ENCODE measurements around the gene PLXDC2. TPM values are rescaled to one million over a fixed set of nuclear protein-coding genes. Genes with fewer than 3 reads are reported as not detected.
"Not testable (repeated sequence)": the region's sequence is repeated elsewhere in the genome, so short reads cannot be mapped to it uniquely, and the experiment has no call there.

The PLXDC2 gene
- total RNA-seq, 1 donor from 2014 or later: 1.3 TPM

GRCh38 chr10:20180766-20181165 is 364.5 kb downstream of the PLXDC2 start:
- FAIRE-seq: no peak
- TF ChIP-seq CTCF (IDR thresholded peaks at IDR 0.05; ENCODE audit: insufficient read depth, low read length, severe bottlenecking): no peak
- H3K36me3 ChIP-seq (ENCODE audit: control insufficient read depth, insufficient read depth, low read length): no peaks in the 10 kb centered on the region
- H3K4me3 ChIP-seq (ENCODE audit: low read depth, low read length): no peak overlapping the region
- no peak for DNase-seq (ENCODE audit: low read depth)
- H3K27me3 ChIP-seq (ENCODE audit: control insufficient read depth, insufficient read depth, low read length): no peaks in the 10 kb centered on the region

GRCh38 chr10:20181434-20181833 is 365.2 kb downstream of the PLXDC2 start:
- TF ChIP-seq CTCF (IDR thresholded peaks at IDR 0.05; ENCODE audit: insufficient read depth, low read length, severe bottlenecking): no peak
- Histone ChIP-seq H3K27me3 (ENCODE audit: control insufficient read depth, insufficient read depth, low read length) (no peaks in the 10 kb centered on the region), H3K4me3 (ENCODE audit: low read depth, low read length) (no peak overlapping the region), H3K36me3 (ENCODE audit: control insufficient read depth, insufficient read depth, low read length) (no peaks in the 10 kb centered on the region)
- FAIRE-seq: no peak
- DNase-seq (ENCODE audit: low read depth): no peak

GRCh38 chr10:20185116-20185515 is 368.9 kb downstream of the PLXDC2 start:
- Histone ChIP-seq H3K27me3 (ENCODE audit: control insufficient read depth, insufficient read depth, low read length) (no peaks in the 10 kb centered on the region), H3K36me3 (ENCODE audit: control insufficient read depth, insufficient read depth, low read length) (no peaks in the 10 kb centered on the region), H3K4me3 (ENCODE audit: low read depth, low read length) (no peak overlapping the region)
- DNase-seq (ENCODE audit: low read depth) (no peak), FAIRE-seq (no peak)
- no peak for TF ChIP-seq CTCF (IDR thresholded peaks at IDR 0.05; ENCODE audit: insufficient read depth, low read length, severe bottlenecking)

- H3K36me3 ChIP-seq (ENCODE audit: control insufficient read depth, insufficient read depth, low read length); FAIRE-seq; DNase-seq (ENCODE audit: low read depth): not testable (repeated sequence)
These were observed 375.2 kb downstream of the PLXDC2 start for GRCh38 chr10:20191392-20191791.

GRCh38 chr10:20195076-20195475 is 378.8 kb downstream of the PLXDC2 start:
- FAIRE-seq (no peak), DNase-seq (ENCODE audit: low read depth) (no peak)
- H3K4me3 ChIP-seq (ENCODE audit: low read depth, low read length): no peak overlapping the region
- no peaks in the 10 kb centered on the region for H3K27me3 ChIP-seq (ENCODE audit: control insufficient read depth, insufficient read depth, low read length)
- no peaks in the 10 kb centered on the region for H3K36me3 ChIP-seq (ENCODE audit: control insufficient read depth, insufficient read depth, low read length)
- no peak for TF ChIP-seq CTCF (IDR thresholded peaks at IDR 0.05; ENCODE audit: insufficient read depth, low read length, severe bottlenecking)

More at GRCh38 chr10:20191392-20191791, 375.2 kb downstream of the PLXDC2 start:
- H3K4me3 ChIP-seq (ENCODE audit: low read depth, low read length); H3K27me3 ChIP-seq (ENCODE audit: control insufficient read depth, insufficient read depth, low read length): not testable (repeated sequence)

GRCh38 chr10:20200758-20201157 is 384.5 kb downstream of the PLXDC2 start:
- FAIRE-seq (no peak), DNase-seq (ENCODE audit: low read depth) (no peak)
- no peak overlapping the region for H3K4me3 ChIP-seq (ENCODE audit: low read depth, low read length)
- TF ChIP-seq CTCF (IDR thresholded peaks at IDR 0.05; ENCODE audit: insufficient read depth, low read length, severe bottlenecking): no peak
- H3K36me3 ChIP-seq (ENCODE audit: control insufficient read depth, insufficient read depth, low read length): no peaks in the 10 kb centered on the region
- H3K27me3 ChIP-seq (ENCODE audit: control insufficient read depth, insufficient read depth, low read length): no peaks in the 10 kb centered on the region
